ENCODE measurements around the gene ARHGEF7.

Gene ARHGEF7

GRCh38 chr13:111327730-111328573 lies 212.8 kb downstream of the ARHGEF7 start:
- Histone ChIP-seq H3K27me3 (peaks cover 70% of the 10 kb centered on the region), H3K36me3 (no peaks in the 10 kb centered on the region), H3K4me3 (ENCODE audit: low read depth, low read length) (no peak overlapping the region), H3K4me1 (no peaks in the 10 kb centered on the region), H3K9me3 (no peaks in the 10 kb centered on the region)
- no peak for DNase-seq
- TF ChIP-seq, protein P1, sequence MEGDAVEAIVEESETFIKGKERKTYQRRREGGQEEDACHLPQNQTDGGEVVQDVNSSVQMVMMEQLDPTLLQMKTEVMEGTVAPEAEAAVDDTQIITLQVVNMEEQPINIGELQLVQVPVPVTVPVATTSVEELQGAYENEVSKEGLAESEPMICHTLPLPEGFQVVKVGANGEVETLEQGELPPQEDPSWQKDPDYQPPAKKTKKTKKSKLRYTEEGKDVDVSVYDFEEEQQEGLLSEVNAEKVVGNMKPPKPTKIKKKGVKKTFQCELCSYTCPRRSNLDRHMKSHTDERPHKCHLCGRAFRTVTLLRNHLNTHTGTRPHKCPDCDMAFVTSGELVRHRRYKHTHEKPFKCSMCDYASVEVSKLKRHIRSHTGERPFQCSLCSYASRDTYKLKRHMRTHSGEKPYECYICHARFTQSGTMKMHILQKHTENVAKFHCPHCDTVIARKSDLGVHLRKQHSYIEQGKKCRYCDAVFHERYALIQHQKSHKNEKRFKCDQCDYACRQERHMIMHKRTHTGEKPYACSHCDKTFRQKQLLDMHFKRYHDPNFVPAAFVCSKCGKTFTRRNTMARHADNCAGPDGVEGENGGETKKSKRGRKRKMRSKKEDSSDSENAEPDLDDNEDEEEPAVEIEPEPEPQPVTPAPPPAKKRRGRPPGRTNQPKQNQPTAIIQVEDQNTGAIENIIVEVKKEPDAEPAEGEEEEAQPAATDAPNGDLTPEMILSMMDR (IDR thresholded peaks at IDR 0.05; ENCODE audit: low read depth, low read length): no peak

DNA sequence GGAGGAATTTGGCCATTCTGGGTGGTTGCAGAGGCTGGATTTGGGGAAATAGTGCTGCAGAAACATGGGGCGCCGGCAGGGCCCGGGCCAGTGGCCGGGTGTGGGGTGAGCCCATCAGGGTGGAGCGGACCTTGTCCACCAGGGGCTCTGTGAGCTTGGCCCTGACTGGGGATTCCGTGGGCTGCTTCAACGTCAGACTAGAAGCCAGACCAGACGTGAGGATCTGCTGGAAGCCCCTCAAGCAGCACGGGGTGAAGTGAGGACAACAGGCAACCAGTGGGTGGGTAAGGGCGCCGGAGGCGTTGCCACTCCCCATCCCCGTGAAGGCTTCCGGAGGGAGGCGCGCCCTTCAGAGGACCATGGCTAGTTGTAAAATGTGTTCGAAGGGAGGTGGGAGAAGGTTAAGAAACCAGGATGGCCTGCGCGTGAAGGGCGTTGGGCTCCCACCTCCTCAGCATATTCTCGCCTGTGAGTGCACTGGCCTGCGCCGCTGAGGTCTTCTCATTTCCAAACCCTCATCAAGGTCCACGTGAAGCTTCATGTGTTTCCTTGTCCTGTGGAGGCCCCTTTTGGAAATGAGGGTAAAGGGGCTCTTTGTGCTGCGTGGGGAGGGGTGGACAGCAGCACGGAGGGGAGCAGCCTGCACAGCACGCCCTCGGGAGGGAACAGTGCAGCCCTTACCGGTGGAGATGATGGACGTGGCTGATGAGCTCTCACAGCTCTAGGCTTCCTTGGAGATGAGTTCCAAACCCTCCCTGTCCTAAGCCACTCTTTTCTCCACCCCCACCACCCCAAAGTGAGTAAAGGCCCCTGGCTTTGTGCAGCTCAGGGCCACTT lies 213.7 kb downstream of the ARHGEF7 start:
- Histone ChIP-seq H3K4me1 (no peaks in the 10 kb centered on the region), H3K9me3 (no peaks in the 10 kb centered on the region), H3K4me3 (ENCODE audit: low read depth, low read length) (no peak overlapping the region), H3K36me3 (no peaks in the 10 kb centered on the region), H3K27me3 (peaks cover 74% of the 10 kb centered on the region)
- TF ChIP-seq, protein P1 (IDR thresholded peaks at IDR 0.05; ENCODE audit: low read depth, low read length): no peak
- DNase-seq: no peak

GRCh38 chr13:111329641-111330040 lies 214.5 kb downstream of the ARHGEF7 start:
- TF ChIP-seq, protein P1 (IDR thresholded peaks at IDR 0.05; ENCODE audit: low read depth, low read length): no peak
- H3K4me3 ChIP-seq (ENCODE audit: low read depth, low read length): no peak overlapping the region
- peaks cover 74% of the 10 kb centered on the region for H3K27me3 ChIP-seq
- H3K4me1 ChIP-seq: no peaks in the 10 kb centered on the region
- no peaks in the 10 kb centered on the region for H3K9me3 ChIP-seq
- no peaks in the 10 kb centered on the region for H3K36me3 ChIP-seq
- DNase-seq: no peak

- TF ChIP-seq, protein P1 (IDR thresholded peaks at IDR 0.05; ENCODE audit: low read depth, low read length): no peak
- Histone ChIP-seq H3K4me1 (no peaks in the 10 kb centered on the region), H3K27me3 (peaks cover 69% of the 10 kb centered on the region), H3K9me3 (no peaks in the 10 kb centered on the region), H3K4me3 (ENCODE audit: low read depth, low read length) (no peak overlapping the region), H3K36me3 (no peaks in the 10 kb centered on the region)
- no peak for DNase-seq
These were observed 215.0 kb downstream of the ARHGEF7 start for GRCh38 chr13:111330066-111330610.

DNA sequence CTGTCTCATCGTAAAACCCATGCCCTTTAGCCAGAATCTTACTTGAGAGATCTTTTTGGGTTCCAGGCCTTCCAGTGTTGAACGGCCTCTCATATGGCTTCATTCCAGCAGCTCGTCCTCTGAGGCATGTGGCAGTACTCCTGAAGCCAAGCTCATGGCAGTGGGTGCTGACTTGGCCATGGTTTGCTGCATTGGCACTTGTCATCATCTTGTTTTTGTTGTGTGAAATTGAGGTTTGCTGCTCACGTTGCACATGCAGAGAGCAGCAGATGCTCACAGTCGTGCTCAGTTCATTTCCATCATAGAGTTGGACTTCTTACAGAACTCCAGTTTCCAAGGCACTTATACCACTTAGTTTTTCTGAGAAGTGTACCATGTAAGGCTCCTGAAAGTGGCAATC lies 220.2 kb downstream of the ARHGEF7 start:
- no peaks in the 10 kb centered on the region for H3K36me3 ChIP-seq
- no peaks in the 10 kb centered on the region for H3K9me3 ChIP-seq
- H3K4me3 ChIP-seq (ENCODE audit: low read depth, low read length): no peak overlapping the region
- DNase-seq: no peak
- peaks cover 35% of the 10 kb centered on the region for H3K27me3 ChIP-seq
- TF ChIP-seq, protein P1 (IDR thresholded peaks at IDR 0.05; ENCODE audit: low read depth, low read length): no peak
- H3K4me1 ChIP-seq: no peaks in the 10 kb centered on the region

All from BE2C (cell line).